ENCODE results near the gene PTGIS.

GRCh38 chr20:49497398-49497669, 70.6 kb downstream of the PTGIS start:
- TF ChIP-seq CTCF (IDR thresholded peaks at IDR 0.05) = no peak
- no peak for TF ChIP-seq POLR2A (IDR thresholded peaks at IDR 0.05)

Measured in right lobe of liver (tissue), 4 donors.